GM12873 (cell line): ENCODE data around the gene PRDM11.

Experiments used
- TF ChIP-seq, protein P1 (sequence below): IDR thresholded peaks from 2 replicates; pipeline ENCODE4 v1.5.1; 2012; ENCODE audit warnings: low read depth, mild to moderate bottlenecking, moderate library complexity, low read length, control low read depth; ENCODE audit not compliant: insufficient read depth; ENCODE audit errors: missing control alignments

PRDM11 gene

DNA sequence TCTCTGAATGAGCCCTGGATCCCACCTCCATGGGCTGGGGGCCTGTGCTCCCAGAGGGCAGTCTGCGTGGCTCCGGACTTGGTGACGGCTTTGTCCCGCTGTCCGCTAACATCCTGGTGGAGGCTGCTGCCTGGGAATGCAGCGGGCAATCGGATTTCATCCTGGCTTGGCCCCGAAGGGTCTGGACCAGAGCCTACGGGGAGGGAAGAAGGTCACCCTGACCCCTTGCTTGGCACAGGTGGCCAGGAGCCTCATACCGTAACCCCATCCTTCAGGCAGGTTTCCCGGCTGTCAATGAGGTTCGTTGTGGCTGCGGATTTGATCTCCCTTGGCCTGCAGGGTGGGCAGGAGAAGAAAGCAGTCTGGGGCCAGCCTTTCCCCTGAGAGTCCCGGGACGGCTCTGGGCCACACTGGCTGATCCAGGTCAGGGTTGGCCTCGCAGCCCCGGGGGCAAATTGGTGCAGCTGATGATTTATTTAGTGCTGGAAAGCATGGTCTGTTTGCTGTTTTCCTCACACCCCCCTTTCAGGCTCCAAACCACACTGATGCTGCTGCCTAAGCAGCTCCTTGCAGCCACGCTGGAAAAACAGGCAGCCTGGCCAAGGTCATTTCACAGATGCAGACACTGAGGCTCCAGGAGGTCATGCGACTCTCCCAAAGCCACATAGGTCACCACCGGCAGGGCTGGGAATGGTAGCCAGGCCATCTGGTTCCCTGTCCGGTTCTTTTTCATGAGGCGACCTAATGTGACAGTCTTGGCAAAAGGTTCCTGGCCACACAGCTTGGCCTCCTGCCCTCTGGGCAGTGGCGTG, 15.0 kb downstream of the PRDM11 start:
- TF ChIP-seq, protein P1, sequence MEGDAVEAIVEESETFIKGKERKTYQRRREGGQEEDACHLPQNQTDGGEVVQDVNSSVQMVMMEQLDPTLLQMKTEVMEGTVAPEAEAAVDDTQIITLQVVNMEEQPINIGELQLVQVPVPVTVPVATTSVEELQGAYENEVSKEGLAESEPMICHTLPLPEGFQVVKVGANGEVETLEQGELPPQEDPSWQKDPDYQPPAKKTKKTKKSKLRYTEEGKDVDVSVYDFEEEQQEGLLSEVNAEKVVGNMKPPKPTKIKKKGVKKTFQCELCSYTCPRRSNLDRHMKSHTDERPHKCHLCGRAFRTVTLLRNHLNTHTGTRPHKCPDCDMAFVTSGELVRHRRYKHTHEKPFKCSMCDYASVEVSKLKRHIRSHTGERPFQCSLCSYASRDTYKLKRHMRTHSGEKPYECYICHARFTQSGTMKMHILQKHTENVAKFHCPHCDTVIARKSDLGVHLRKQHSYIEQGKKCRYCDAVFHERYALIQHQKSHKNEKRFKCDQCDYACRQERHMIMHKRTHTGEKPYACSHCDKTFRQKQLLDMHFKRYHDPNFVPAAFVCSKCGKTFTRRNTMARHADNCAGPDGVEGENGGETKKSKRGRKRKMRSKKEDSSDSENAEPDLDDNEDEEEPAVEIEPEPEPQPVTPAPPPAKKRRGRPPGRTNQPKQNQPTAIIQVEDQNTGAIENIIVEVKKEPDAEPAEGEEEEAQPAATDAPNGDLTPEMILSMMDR, result no peak

DNA sequence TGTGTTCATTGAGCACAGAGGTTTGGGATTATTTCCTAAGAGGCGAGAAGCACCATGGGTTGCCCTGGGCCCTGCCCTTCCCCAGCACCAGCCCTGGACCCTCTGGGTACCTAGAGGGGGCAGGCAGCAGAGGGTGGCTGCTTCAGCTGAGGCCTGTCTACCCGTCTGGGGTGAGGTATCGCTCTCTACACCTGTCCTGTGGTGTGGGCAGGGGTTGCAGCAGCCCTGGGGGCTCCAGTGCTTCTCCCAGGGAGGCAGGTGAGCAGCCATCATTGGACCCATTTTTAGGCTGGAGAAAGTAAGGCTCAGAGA, 15.6 kb downstream of the PRDM11 start:
- TF ChIP-seq, protein P1, result no peak

DNA sequence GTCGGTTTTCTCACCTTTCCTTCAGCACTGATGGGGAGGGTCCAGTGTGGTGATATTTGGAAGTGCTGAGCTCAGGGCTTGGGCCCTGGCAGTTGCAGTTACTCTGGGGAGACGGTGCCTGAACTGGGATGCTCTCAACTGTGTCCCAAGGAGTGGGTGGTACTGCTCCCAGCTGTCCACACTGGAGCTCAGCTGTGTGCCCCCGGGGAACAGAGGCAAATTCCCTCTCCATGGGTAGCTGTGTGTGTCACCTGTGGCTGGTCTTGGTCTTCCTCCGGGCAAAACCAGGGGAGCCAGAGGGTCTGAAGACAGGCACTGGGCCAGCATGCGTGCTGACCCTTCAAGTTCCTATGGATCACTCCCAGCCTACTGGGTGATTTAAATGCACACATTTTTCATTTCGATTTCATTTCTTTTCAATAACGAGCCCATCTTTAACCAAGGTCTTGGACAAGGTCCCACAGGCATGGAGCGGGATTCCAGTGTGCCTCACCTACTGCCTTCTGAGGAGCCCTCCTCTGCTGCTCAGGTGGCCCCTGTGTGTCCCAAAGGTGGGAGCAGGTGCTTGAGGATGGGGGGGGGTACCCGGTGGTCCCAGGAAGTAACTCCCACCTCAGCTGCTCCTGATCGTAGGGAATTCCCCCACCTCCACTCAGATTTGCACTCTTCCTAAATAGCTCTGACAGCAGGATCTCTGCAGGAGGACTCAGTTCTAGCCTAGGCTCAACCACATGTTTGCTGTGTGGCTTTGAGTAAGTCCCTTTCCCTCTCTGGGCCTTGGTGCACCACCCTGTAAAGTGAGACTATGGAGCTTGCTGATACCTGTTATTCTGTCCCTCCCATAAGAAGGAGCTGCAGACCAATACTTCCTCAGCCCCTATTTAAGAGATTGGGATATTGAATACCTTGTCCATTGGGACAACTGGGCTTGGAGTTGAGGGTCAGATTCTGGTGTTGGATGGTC, 16.8 kb downstream of the PRDM11 start:
- TF ChIP-seq, protein P1, result no peak

DNA sequence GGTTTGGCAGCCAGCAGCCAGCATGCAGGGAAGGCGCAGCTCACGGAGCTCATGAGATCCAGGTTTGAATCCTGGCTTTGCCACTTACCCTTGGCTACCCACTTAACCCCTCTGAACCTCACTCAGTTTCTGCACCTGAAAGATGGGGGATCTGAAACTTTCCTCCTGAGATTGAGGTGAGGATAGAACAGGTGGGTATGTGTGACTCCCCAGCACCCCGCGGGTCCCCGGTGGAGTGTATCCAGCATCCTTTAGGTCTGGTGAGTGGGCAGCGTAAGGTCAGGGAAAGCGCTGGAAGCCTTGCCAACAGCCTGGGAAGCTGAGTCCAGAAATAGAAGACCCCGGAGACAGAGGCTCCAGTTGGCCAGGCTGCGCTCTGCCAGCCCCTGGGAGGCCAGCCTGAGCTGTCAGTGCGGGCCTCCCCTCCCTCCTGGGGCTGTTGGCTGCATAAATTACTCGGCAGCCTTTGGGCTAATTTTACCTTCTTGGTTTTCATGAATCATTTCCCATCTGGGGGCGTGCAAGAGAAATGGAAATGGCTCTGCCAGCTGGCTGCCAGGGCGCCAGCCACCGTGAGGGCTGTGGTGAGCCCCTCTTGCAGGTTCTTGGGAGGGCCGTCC, 17.6 kb downstream of the PRDM11 start:
- TF ChIP-seq, protein P1, result no peak

DNA sequence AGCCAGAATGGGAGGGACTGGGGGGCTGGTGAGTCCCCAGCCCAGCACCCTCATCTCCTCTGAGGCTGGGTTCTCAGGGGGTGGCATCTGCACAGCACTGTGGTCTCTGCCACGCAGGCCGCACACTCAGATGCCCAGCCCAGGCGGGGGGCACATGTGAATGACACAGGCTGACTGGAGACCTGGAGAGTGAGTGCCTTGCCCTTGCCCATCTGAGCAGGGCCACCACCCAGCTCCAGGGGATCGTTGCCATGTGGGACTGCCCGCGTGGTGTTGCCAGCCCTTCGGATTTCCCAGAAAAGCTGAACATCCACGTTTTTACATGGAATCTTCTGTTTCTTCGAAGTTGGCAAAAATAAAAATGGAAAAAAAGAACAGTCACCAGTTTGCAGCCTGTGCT, 18.9 kb downstream of the PRDM11 start:
- TF ChIP-seq, protein P1, result no peak

DNA sequence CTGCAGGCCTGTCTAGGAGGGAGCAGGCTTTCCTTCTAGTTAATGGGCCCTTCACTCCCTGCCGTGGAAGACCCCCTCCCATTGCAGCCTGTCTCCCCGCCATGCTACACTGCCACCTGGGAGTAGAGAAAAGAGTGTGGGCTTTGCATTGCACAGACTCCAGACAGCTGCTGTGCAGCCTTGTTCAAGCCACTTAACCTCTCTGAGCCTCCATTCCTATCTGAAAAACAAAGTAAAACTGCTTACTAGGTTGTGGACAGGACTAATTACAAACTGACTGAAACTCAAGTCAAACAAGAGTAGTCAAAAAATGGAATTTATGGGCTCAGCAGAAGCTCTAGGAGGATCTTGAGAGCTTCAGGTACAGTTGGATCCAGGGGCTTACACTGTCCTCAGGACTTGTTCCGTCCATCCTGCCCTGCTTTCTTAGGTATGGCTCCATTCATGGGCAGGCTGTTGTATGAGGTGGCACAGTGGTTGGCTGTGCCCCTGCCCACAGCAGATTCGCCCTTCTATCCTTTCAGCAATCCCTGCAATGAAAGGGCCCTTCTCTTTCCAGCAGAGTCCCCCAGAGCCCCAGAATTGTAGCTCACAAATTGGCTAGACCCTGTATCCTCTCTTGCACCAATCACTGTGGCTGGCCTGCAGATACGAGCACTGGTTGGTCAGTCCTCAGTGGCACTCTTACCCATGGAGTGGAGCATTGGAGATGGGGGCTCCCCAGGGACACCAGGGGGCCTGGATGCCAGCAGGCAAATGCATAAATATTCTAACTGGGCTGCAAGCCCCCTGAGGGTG, 19.6 kb downstream of the PRDM11 start:
- TF ChIP-seq, protein P1, result no peak

DNA sequence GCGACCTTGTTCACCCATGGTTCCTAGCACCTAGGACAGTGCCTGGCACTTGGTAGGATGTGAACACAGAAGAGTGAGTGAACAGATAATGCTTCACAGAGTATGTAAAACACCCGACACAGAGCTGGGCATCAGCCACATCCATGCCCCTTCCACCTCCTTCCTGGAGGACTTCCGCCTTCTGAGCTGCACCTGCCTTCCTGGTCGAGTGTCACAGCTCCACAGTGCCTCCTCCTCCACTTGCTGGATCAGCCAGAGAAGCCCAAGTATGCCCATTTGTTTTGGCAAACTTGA, 20.1 kb downstream of the PRDM11 start:
- TF ChIP-seq, protein P1, result no peak
